ENCODE results near the gene LTBP3. TPM values are rescaled to one million over a fixed set of nuclear protein-coding genes. Genes with fewer than 3 reads are reported as not detected.

Gene LTBP3
- total RNA-seq, 1 experiment from 2014 or later: 10.6 TPM

DNA sequence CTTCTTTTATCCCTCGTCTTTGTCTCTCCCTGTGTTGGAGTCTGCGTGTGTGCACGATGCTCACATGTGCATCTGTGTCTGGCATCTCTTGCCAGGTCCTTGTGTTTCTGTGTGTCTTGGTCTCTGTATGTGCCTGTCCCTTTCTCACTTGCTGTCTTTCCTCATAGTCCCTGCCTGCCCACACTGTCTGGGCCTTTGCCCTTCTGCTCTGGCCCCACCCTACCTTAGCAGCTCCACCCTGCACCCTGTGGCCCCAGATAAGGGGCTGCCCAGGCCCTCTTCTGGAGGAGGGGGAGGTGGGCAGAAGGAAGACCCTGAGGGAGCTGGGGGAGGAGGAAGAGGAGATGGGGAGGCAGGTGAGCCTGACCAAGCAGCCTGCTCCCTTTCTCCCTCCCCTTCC is 20.5 kb upstream of the LTBP3 start:
- H3K9me3 ChIP-seq (ENCODE audit: control insufficient read depth, low read depth, low read length): no peaks in the 10 kb centered on the region
- H3T11ph ChIP-seq (ENCODE audit: low read length): no peak overlapping the region
- no peak overlapping the region for H3K4ac ChIP-seq (ENCODE audit: low read depth, low read length)
- H3K14ac ChIP-seq (ENCODE audit: insufficient read depth, low read length): no peak overlapping the region
- H3K79me2 ChIP-seq (ENCODE audit: insufficient read depth, low read length): no peaks in the 10 kb centered on the region
- no peak for DNase-seq
- H2BK15ac ChIP-seq (ENCODE audit: low read depth, low read length): no peak overlapping the region
- peaks cover 8% of the 10 kb centered on the region; the same call in 1 of the 2 replicates for H3K27me3 ChIP-seq (ENCODE audit: insufficient read depth, low read length)
- peaks cover 8% of the 10 kb centered on the region for H3K23me2 ChIP-seq (ENCODE audit: insufficient read length, low read depth, low read length, poor library complexity, severe bottlenecking)
- H3K4me1 ChIP-seq (ENCODE audit: insufficient read depth, low read length): no peaks in the 10 kb centered on the region
- no peak overlapping the region for H2AFZ ChIP-seq (ENCODE audit: low read length)
- H3K56ac ChIP-seq (ENCODE audit: insufficient read length, low read depth, low read length): no peak overlapping the region
- TF ChIP-seq, protein P1, sequence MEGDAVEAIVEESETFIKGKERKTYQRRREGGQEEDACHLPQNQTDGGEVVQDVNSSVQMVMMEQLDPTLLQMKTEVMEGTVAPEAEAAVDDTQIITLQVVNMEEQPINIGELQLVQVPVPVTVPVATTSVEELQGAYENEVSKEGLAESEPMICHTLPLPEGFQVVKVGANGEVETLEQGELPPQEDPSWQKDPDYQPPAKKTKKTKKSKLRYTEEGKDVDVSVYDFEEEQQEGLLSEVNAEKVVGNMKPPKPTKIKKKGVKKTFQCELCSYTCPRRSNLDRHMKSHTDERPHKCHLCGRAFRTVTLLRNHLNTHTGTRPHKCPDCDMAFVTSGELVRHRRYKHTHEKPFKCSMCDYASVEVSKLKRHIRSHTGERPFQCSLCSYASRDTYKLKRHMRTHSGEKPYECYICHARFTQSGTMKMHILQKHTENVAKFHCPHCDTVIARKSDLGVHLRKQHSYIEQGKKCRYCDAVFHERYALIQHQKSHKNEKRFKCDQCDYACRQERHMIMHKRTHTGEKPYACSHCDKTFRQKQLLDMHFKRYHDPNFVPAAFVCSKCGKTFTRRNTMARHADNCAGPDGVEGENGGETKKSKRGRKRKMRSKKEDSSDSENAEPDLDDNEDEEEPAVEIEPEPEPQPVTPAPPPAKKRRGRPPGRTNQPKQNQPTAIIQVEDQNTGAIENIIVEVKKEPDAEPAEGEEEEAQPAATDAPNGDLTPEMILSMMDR (conservative IDR thresholded peaks at IDR 0.05): no peak
- H2BK5ac ChIP-seq (ENCODE audit: insufficient read length, low read length): no peak overlapping the region
- no peaks in the 10 kb centered on the region for H3K79me1 ChIP-seq (ENCODE audit: insufficient read depth, low read depth, low read length, poor library complexity, severe bottlenecking)
- Mint-ChIP-seq H3K27me3 (ENCODE audit: low read depth) (peaks cover 33% of the 10 kb centered on the region), H3K36me3 (ENCODE audit: insufficient read depth in 1 of 3, low read depth in 3 of 3) (peaks cover 0 to 3% (median 3%) of the 10 kb centered on the region in 3 experiments; a peak in 3 of 7 replicates), H3K4me3 (no peak overlapping the region; a peak in 1 of 5 replicates), H3K4me1 (peaks cover 18 to 27% of the 10 kb centered on the region in 2 experiments), H3K9me3 (no peaks in the 10 kb centered on the region), H3K27ac (no peak overlapping the region)
- H4K5ac ChIP-seq (ENCODE audit: insufficient read length, low read depth, low read length): no peak overlapping the region
- H2BK120ac ChIP-seq (ENCODE audit: low read depth, low read length, poor library complexity, severe bottlenecking): no peak overlapping the region
- no peak overlapping the region for H4K8ac ChIP-seq (replicated peaks; ENCODE audit: insufficient read length, low read depth, low read length)
- no peak overlapping the region for H3K23ac ChIP-seq (ENCODE audit: insufficient read length, low read depth, low read length)
- no peak overlapping the region for H4K91ac ChIP-seq (ENCODE audit: insufficient read length, low read depth, low read length)
- no peak overlapping the region for H3K18ac ChIP-seq (ENCODE audit: insufficient read length, low read depth, low read length)
- no peak overlapping the region for H3K4me2 ChIP-seq (ENCODE audit: insufficient read depth, insufficient read length, low read length)
- no peak overlapping the region for H2AK5ac ChIP-seq (ENCODE audit: insufficient read length, low read length)
- H2BK12ac ChIP-seq (ENCODE audit: insufficient read length, low read depth, low read length): no peak overlapping the region
- H3K27ac ChIP-seq (ENCODE audit: insufficient read length, low read depth, low read length): no peak overlapping the region
- H3K9ac ChIP-seq (ENCODE audit: extremely low read depth, insufficient read length, low read length): no peak overlapping the region
- no peaks in the 10 kb centered on the region for H4K20me1 ChIP-seq (ENCODE audit: control insufficient read depth, insufficient read depth, insufficient read length)
- no peak overlapping the region for H2BK20ac ChIP-seq (ENCODE audit: low read depth, low read length, poor library complexity, severe bottlenecking)
- no CpG with 5 or more reads among the region's 3 CpGs for WGBS (ENCODE audit: extremely low coverage, insufficient read length, low lambda C conversion rate)

Data from H9 (cell line).